SK-N-MC (cell line): ENCODE data around the gene PLXDC2.

ENCODE experiments used
- DNase-seq: peaks from one replicate; pipeline ENCODE4 v3.0.0-alpha.2; 2011; ENCODE audit warnings: low read depth, low spot score
- H3K27ac ChIP-seq: fragments of 200-600 bp; sonication (generic); 2 replicates; pipeline ENCODE4 v1.5.1; 2016; ENCODE audit warnings: mixed run types
- H3K36me3 ChIP-seq: fragments of 200-600 bp; sonication (generic); 2 replicates; pipeline ENCODE4 v1.6.1; 2017; ENCODE audit warnings: antibody characterized with exemption, low read length, mixed read lengths; ENCODE audit not compliant: insufficient read depth
- H3K4me3 ChIP-seq: fragments of 200-600 bp; sonication (generic); 2 replicates; pipeline ENCODE4 v1.5.1; 2016
- H3K9ac ChIP-seq: fragments of 200-600 bp; sonication (generic); 2 replicates; pipeline ENCODE4 v1.8.0; 2017; ENCODE audit warnings: mixed run types, mixed read lengths; ENCODE audit not compliant: insufficient read length
- H3K9me3 ChIP-seq: fragments of 200-600 bp; sonication (generic); 2 replicates; pipeline ENCODE4 v1.6.1; 2017; ENCODE audit warnings: low read depth, mild to moderate bottlenecking, antibody characterized with exemption, low read length, moderate library complexity, mixed read lengths
- EZH2 ChIP-seq: fragments of 200-600 bp; sonication (generic); IDR thresholded peaks from one replicate; pipeline ENCODE4 v1.6.1; 2017; ENCODE audit warnings: antibody characterized with exemption
- FOXP2 ChIP-seq: optimal IDR thresholded peaks from 2 replicates; pipeline ENCODE3; 2011; ENCODE audit warnings: mild to moderate bottlenecking, moderate library complexity; ENCODE audit not compliant: insufficient read depth; ENCODE audit errors: extremely low read length, control extremely low read depth
- POLR2AphosphoS5 ChIP-seq: IDR thresholded peaks from 2 replicates; pipeline ENCODE4 v1.6.1; 2012; ENCODE audit warnings: mild to moderate bottlenecking, low read depth, low read length, borderline replicate concordance

Gene PLXDC2

GRCh38 chr10:20085115-20085514 is 268.9 kb downstream of the PLXDC2 start:
- Histone ChIP-seq H3K9ac (no peak overlapping the region), H3K4me3 (no peak overlapping the region), H3K9me3 (no peaks in the 10 kb centered on the region), H3K36me3 (no peaks in the 10 kb centered on the region), H3K27ac (no peak overlapping the region)
- DNase-seq: no peak
- TF ChIP-seq EZH2 (no peak), FOXP2 (no peak), POLR2AphosphoS5 (no peak)

GRCh38 chr10:20087353-20087752 is 271.1 kb downstream of the PLXDC2 start:
- no peak for DNase-seq
- H3K27ac ChIP-seq: no peak overlapping the region
- TF ChIP-seq POLR2AphosphoS5: no peak
- TF ChIP-seq FOXP2: no peak
- no peak for TF ChIP-seq EZH2
- no peak overlapping the region for H3K4me3 ChIP-seq
- no peak overlapping the region for H3K9ac ChIP-seq
- H3K36me3 ChIP-seq: no peaks in the 10 kb centered on the region
- no peaks in the 10 kb centered on the region for H3K9me3 ChIP-seq

GRCh38 chr10:20088061-20088701 is 271.9 kb downstream of the PLXDC2 start:
- no peak overlapping the region for H3K4me3 ChIP-seq
- H3K9me3 ChIP-seq: no peaks in the 10 kb centered on the region
- H3K27ac ChIP-seq: no peak overlapping the region
- DNase-seq: no peak
- H3K9ac ChIP-seq: no peak overlapping the region
- H3K36me3 ChIP-seq: no peaks in the 10 kb centered on the region
- no peak for TF ChIP-seq POLR2AphosphoS5
- no peak for TF ChIP-seq FOXP2
- TF ChIP-seq EZH2: no peak

- TF ChIP-seq FOXP2 (no peak), POLR2AphosphoS5 (no peak), EZH2 (no peak)
Observed at GRCh38 chr10:20089879-20090278, 273.6 kb downstream of the PLXDC2 start.

GRCh38 chr10:20090831-20091230 is 274.6 kb downstream of the PLXDC2 start:
- TF ChIP-seq EZH2 (no peak), POLR2AphosphoS5 (no peak), FOXP2 (no peak)
- no peaks in the 10 kb centered on the region for H3K9me3 ChIP-seq
- H3K36me3 ChIP-seq: no peaks in the 10 kb centered on the region
- no peak overlapping the region for H3K9ac ChIP-seq
- H3K27ac ChIP-seq: no peak overlapping the region
- H3K4me3 ChIP-seq: no peak overlapping the region
- DNase-seq: no peak

More at GRCh38 chr10:20089879-20090278, 273.6 kb downstream of the PLXDC2 start:
- Histone ChIP-seq H3K9me3 (no peaks in the 10 kb centered on the region), H3K9ac (no peak overlapping the region), H3K27ac (no peak overlapping the region), H3K36me3 (no peaks in the 10 kb centered on the region), H3K4me3 (no peak overlapping the region)
- no peak for DNase-seq

DNA sequence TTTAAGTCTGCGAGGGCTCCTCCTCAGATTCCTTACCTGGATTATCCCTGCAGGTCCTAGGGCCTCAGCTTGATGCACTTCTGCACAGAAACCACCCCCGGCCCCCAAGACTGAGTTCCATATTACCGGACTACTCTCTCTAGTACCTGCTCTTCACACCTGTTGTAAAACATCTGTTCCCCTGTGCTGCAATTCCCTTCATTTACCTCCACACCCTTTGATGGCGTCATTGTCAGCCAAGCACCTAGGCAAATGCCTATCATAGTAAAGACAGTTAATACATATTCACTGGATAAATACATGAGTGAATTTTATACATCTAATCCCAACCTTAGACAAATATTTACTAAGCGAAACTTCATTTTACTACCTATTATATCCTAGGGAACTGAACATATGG is 275.5 kb downstream of the PLXDC2 start:
- Histone ChIP-seq H3K36me3 (no peaks in the 10 kb centered on the region), H3K9me3 (no peaks in the 10 kb centered on the region), H3K9ac (no peak overlapping the region), H3K27ac (no peak overlapping the region), H3K4me3 (no peak overlapping the region)
- no peak for TF ChIP-seq FOXP2
- TF ChIP-seq POLR2AphosphoS5: no peak
- no peak for TF ChIP-seq EZH2
- no peak for DNase-seq

GRCh38 chr10:20093600-20093999 is 277.4 kb downstream of the PLXDC2 start:
- Histone ChIP-seq H3K4me3 (no peak overlapping the region), H3K27ac (peak overlapping the region; percentile 78), H3K9ac (no peak overlapping the region), H3K36me3 (no peaks in the 10 kb centered on the region), H3K9me3 (no peaks in the 10 kb centered on the region)
- DNase-seq: no peak
- TF ChIP-seq POLR2AphosphoS5 (no peak), EZH2 (no peak), FOXP2 (no peak)

DNA sequence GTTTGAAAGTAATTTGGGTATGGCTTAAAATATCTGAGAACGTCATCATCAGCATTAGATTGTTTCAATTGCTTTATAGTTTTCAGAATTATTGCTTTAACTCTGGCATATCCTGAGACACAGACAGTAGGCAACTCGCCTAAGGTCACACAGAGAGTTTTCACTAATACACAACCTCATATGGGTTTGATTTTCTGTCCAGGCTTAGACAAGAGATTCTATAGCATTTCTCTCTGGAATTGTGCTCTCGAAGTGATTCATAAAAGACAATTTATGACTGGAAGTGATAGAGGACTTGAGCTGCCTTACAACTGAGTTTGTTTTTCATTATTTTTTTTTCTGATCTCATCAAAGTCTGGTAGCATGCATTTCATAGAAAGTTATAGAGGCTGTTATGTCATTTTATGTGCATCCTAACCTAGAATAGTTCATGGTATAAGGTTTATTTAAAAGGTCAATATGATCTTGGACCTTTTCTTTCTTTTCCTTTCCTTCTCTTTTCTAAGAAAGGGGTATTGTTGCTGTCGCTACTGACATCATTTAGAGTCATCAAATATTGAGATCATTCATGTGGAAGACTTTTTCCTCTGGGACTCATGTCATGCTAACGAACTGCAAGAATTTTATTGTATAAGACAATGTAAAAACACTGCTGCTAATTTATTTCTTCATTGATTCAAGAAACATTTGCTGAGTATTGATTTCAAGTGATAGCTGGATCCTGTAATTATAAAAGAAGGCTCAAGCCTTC is 278.2 kb downstream of the PLXDC2 start:
- Histone ChIP-seq H3K9ac (no peak overlapping the region), H3K36me3 (no peaks in the 10 kb centered on the region), H3K27ac (peak overlapping the region; percentile 78), H3K4me3 (no peak overlapping the region), H3K9me3 (no peaks in the 10 kb centered on the region)
- TF ChIP-seq FOXP2 (no peak), POLR2AphosphoS5 (no peak), EZH2 (no peak)
- DNase-seq: no peak

- DNase-seq: no peak
Observed at GRCh38 chr10:20100171-20100570, 283.9 kb downstream of the PLXDC2 start.

More at GRCh38 chr10:20100171-20100570, 283.9 kb downstream of the PLXDC2 start:
- Histone ChIP-seq H3K9ac (no peak overlapping the region), H3K9me3 (no peaks in the 10 kb centered on the region), H3K36me3 (no peaks in the 10 kb centered on the region), H3K27ac (no peak overlapping the region), H3K4me3 (no peak overlapping the region)
- no peak for TF ChIP-seq EZH2
- TF ChIP-seq POLR2AphosphoS5: no peak
- TF ChIP-seq FOXP2: no peak
